Neural cell (in vitro differentiated cells): ENCODE measurements around the gene GALNT2.

Source experiments
- EP300 ChIP-seq: fragments of 450-650 bp; conservative IDR thresholded peaks from 2 replicates; pipeline ENCODE4 v1.6.1; 2014; ENCODE audit warnings: antibody characterized with exemption, mild to moderate bottlenecking, moderate library complexity; ENCODE audit not compliant: poor library complexity, severe bottlenecking
- EZH2 ChIP-seq: fragments of 200-600, 300-800 bp; shearing (Covaris generic), sonication (generic); IDR thresholded peaks from 2 replicates; pipeline ENCODE4 v1.6.1; 2014; ENCODE audit warnings: antibody characterized with exemption, low read length, borderline replicate concordance, mild to moderate bottlenecking; ENCODE audit not compliant: insufficient read depth, poor library complexity, severe bottlenecking
- POLR2AphosphoS5 ChIP-seq: IDR thresholded peaks from 2 replicates; pipeline ENCODE4 v1.6.1; 2012
- RAD21 ChIP-seq: fragments of 450-650 bp; conservative IDR thresholded peaks from 2 replicates; pipeline ENCODE4 v1.6.1; 2014; ENCODE audit warnings: antibody characterized with exemption, mild to moderate bottlenecking, moderate library complexity
- SMC3 ChIP-seq: fragments of 450-650 bp; conservative IDR thresholded peaks from 2 replicates; pipeline ENCODE4 v1.6.1; 2014; ENCODE audit warnings: antibody characterized with exemption, mild to moderate bottlenecking, moderate library complexity; ENCODE audit not compliant: poor library complexity
- TAF1 ChIP-seq: IDR thresholded peaks from 2 replicates; pipeline ENCODE4 v1.6.1; 2012; ENCODE audit warnings: low read depth
- TF ChIP-seq, protein P1 (sequence below): fragments of 450-650 bp; IDR thresholded peaks from 2 replicates; pipeline ENCODE4 v1.5.1; 2014; ENCODE audit warnings: antibody characterized with exemption, mild to moderate bottlenecking, moderate library complexity; ENCODE audit not compliant: poor library complexity, severe bottlenecking

DNA sequence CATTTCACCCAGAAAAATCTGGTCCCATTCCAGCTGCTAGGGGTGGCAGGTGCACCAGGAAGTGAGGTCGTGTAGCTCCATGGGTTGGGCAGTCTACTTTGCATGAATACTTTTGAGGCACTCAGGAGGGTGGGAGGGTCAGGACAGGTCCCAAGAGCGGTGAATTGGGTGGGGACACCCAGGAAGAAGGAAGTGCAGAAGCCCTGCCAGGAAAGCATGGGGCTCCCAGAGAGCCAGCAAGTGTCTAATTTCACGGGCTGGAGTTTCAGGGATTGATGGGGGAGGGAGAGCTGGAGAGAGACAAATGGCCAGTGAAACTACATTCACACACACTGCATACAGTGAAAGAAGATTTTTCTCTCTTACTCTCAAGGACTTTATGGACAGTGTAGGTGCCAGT lies 137.8 kb downstream of the GALNT2 start:
- TF ChIP-seq, protein P1, sequence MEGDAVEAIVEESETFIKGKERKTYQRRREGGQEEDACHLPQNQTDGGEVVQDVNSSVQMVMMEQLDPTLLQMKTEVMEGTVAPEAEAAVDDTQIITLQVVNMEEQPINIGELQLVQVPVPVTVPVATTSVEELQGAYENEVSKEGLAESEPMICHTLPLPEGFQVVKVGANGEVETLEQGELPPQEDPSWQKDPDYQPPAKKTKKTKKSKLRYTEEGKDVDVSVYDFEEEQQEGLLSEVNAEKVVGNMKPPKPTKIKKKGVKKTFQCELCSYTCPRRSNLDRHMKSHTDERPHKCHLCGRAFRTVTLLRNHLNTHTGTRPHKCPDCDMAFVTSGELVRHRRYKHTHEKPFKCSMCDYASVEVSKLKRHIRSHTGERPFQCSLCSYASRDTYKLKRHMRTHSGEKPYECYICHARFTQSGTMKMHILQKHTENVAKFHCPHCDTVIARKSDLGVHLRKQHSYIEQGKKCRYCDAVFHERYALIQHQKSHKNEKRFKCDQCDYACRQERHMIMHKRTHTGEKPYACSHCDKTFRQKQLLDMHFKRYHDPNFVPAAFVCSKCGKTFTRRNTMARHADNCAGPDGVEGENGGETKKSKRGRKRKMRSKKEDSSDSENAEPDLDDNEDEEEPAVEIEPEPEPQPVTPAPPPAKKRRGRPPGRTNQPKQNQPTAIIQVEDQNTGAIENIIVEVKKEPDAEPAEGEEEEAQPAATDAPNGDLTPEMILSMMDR: no peak
- no peak for TF ChIP-seq TAF1
- no peak for TF ChIP-seq SMC3
- no peak for TF ChIP-seq RAD21
- TF ChIP-seq EP300: no peak
- TF ChIP-seq POLR2AphosphoS5: no peak
- no peak for TF ChIP-seq EZH2
